Stimulated activated naive CD8-positive, alpha-beta T cell treated with anti-CD3 and anti-CD28 coated beads, Interleukin-15, amount 100 ng/mL, for 72 hours (primary cell): Measurements from ENCODE around the gene ZNF735.
"Not testable (repeated sequence)": the region's sequence is repeated elsewhere in the genome, so short reads cannot be mapped to it uniquely, and the experiment has no call there.

ENCODE experiments used
- ATAC-seq: fragments of 150-1000 bp; cut with Tn5 transposase; 2 replicates; pipeline ENCODE4 v1.10.0; 2021; ENCODE audit warnings: mild to moderate bottlenecking, moderate library complexity
- DNase-seq, 2 donors: peaks; one replicate each; pipeline ENCODE4 v3.0.0; 2021 to 2022
- H3K27ac Mint-ChIP-seq, 2 donors: one replicate each; pipeline ENCODE4 v1.8.0; 2022; ENCODE audit warnings: mild to moderate bottlenecking in 2 of 2, mixed read lengths in 2 of 2, moderate library complexity in 2 of 2
- H3K27me3 Mint-ChIP-seq: one replicate; pipeline ENCODE4 v1.8.0; 2022; ENCODE audit warnings: mixed read lengths
- H3K4me1 Mint-ChIP-seq: one replicate; pipeline ENCODE4 v1.8.0; 2022; ENCODE audit warnings: mild to moderate bottlenecking, mixed read lengths
- H3K4me3 Mint-ChIP-seq, 2 donors: one replicate each; pipeline ENCODE4 v1.8.0; 2022; ENCODE audit warnings: mild to moderate bottlenecking in 2 of 2, mixed read lengths in 2 of 2, moderate library complexity in 1 of 2
- H3K9me3 Mint-ChIP-seq, 2 donors: one replicate each; pipeline ENCODE4 v1.8.0; 2022; ENCODE audit warnings: mixed read lengths in 2 of 2

The ZNF735 gene

GRCh38 chr7:64228174-64228573 is 21.2 kb downstream of the ZNF735 start, which contains the start of gene ZNF679:
TSS of gene ZNF679 (plus strand) at chr7:64228474. CDS start at chr7:64249118, 20,644 bp downstream.
- DNase-seq, H3K4me1 Mint-ChIP-seq, H3K27me3 Mint-ChIP-seq, ATAC-seq, H3K27ac Mint-ChIP-seq, H3K4me3 Mint-ChIP-seq: not testable (repeated sequence)
- peaks cover 21 to 33% of the 10 kb centered on the region in 2 donors for H3K9me3 Mint-ChIP-seq

DNA sequence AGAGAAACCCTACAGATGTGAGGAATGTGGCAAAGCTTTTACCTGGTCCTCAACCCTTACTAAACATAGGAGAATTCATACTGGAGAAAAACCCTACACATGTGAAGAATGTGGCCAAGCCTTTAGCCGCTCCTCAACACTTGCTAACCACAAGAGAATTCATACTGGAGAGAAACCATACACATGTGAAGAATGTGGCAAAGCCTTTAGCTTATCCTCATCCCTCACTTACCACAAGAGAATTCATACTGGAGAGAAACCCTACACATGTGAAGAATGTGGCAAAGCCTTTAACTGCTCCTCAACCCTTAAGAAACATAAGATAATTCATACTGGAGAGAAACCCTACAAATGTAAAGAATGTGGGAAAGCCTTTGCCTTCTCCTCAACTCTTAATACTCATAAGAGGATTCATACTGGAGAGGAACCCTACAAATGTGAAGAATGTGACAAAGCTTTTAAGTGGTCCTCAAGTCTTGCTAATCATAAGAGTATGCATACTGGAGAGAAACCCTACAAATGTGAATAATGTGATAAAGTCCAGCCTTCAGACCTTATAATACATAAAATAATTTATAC is 59.4 kb downstream of the ZNF735 start:
- H3K9me3 Mint-ChIP-seq: peaks cover 19 to 31% of the 10 kb centered on the region in 2 donors
- ATAC-seq: no peak
- no peak overlapping the region for H3K4me3 Mint-ChIP-seq
- no peaks in the 10 kb centered on the region for H3K4me1 Mint-ChIP-seq
- no peak for DNase-seq
- no peaks in the 10 kb centered on the region for H3K27me3 Mint-ChIP-seq
- no peak overlapping the region for H3K27ac Mint-ChIP-seq
